Activated CD8-positive, alpha-beta memory T cell treated with anti-CD3 and anti-CD28 coated beads for 48 hours (primary cell): ENCODE results near the gene PPP1R15A.
"Not testable (repeated sequence)": the region's sequence is repeated elsewhere in the genome, so short reads cannot be mapped to it uniquely, and the experiment has no call there.

Experiments
- DNase-seq, 3 experiments: peaks; one replicate each; pipeline ENCODE4 v3.0.0-alpha.2; 2020; ENCODE audit warnings: low read depth in 2 of 3, low spot score in 2 of 3

Gene PPP1R15A

GRCh38 chr19:48872182-48872883 lies at the start of gene PPP1R15A:
Gene PPP1R15A (plus strand): TSS chr19:48872421. CDS start chr19:48873234, 813 bp downstream.
- DNase-seq = peak; percentile 98 to 100 (median 100)

- DNase-seq = no peak
Observed at GRCh38 chr19:48822514-48822913, 49.7 kb upstream of the PPP1R15A start.

GRCh38 chr19:48826606-48827020 lies 45.6 kb upstream of the PPP1R15A start:
- DNase-seq = no peak

GRCh38 chr19:48830088-48830487 lies 42.1 kb upstream of the PPP1R15A start:
- no peak for DNase-seq

GRCh38 chr19:48830965-48831364 lies 41.3 kb upstream of the PPP1R15A start:
- DNase-seq = no peak

GRCh38 chr19:48833049-48833448 lies 39.2 kb upstream of the PPP1R15A start:
- no peak for DNase-seq

GRCh38 chr19:48833977-48834376 lies 38.2 kb upstream of the PPP1R15A start:
- DNase-seq = no peak

- peak; percentile 70 to 96 (median 88) for DNase-seq
Observed at GRCh38 chr19:48835734-48836088, 36.5 kb upstream of the PPP1R15A start.

- peak in 1 of 3 experiments; percentile 24 for DNase-seq
Observed at GRCh38 chr19:48836089-48837017, 35.9 kb upstream of the PPP1R15A start, which contains the start of gene HSD17B14. Gene HSD17B14 (minus strand): TSS chr19:48836491. CDS start chr19:48836411, 80 bp downstream.

GRCh38 chr19:48837051-48837524 lies 35.1 kb upstream of the PPP1R15A start:
- DNase-seq = peak; percentile 63 to 71 (median 66)

GRCh38 chr19:48837687-48838086 lies 34.5 kb upstream of the PPP1R15A start:
- DNase-seq = no peak

- DNase-seq = no peak
Observed at GRCh38 chr19:48841047-48841446, 31.2 kb upstream of the PPP1R15A start.

GRCh38 chr19:48841571-48841970 lies 30.6 kb upstream of the PPP1R15A start:
- DNase-seq = no peak

GRCh38 chr19:48842789-48843162 lies 29.4 kb upstream of the PPP1R15A start:
- DNase-seq = peak in 1 of 3 experiments; percentile 28

- no peak for DNase-seq
Observed at GRCh38 chr19:48844472-48844871, 27.7 kb upstream of the PPP1R15A start.

- no peak for DNase-seq
Observed at GRCh38 chr19:48845384-48845783, 26.8 kb upstream of the PPP1R15A start.

GRCh38 chr19:48846659-48847058 lies 25.6 kb upstream of the PPP1R15A start:
- not testable (repeated sequence) for DNase-seq

- no peak for DNase-seq
Observed at GRCh38 chr19:48852292-48852691, 19.9 kb upstream of the PPP1R15A start.

GRCh38 chr19:48853483-48853882 lies 18.7 kb upstream of the PPP1R15A start:
- no peak for DNase-seq

GRCh38 chr19:48854103-48854502 lies 18.1 kb upstream of the PPP1R15A start:
- DNase-seq = no peak

GRCh38 chr19:48856921-48857320 lies 15.3 kb upstream of the PPP1R15A start:
- DNase-seq = no peak
